ENCODE measurements around the gene PODXL2.

PODXL2 gene

GRCh38 chr3:127606086-127606805, 22.7 kb upstream of the PODXL2 start:
- H3K4me3 ChIP-seq (ENCODE audit: low read depth, low read length) = no peak overlapping the region
- DNase-seq (ENCODE audit: low read depth) = no peak
- TF ChIP-seq, protein P1, sequence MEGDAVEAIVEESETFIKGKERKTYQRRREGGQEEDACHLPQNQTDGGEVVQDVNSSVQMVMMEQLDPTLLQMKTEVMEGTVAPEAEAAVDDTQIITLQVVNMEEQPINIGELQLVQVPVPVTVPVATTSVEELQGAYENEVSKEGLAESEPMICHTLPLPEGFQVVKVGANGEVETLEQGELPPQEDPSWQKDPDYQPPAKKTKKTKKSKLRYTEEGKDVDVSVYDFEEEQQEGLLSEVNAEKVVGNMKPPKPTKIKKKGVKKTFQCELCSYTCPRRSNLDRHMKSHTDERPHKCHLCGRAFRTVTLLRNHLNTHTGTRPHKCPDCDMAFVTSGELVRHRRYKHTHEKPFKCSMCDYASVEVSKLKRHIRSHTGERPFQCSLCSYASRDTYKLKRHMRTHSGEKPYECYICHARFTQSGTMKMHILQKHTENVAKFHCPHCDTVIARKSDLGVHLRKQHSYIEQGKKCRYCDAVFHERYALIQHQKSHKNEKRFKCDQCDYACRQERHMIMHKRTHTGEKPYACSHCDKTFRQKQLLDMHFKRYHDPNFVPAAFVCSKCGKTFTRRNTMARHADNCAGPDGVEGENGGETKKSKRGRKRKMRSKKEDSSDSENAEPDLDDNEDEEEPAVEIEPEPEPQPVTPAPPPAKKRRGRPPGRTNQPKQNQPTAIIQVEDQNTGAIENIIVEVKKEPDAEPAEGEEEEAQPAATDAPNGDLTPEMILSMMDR (IDR thresholded peaks at IDR 0.05; ENCODE audit: insufficient read depth, low read depth, low read length, missing control alignments) = no peak

GRCh38 chr3:127606981-127607595, 21.9 kb upstream of the PODXL2 start:
- H3K4me3 ChIP-seq (ENCODE audit: low read depth, low read length) = no peak overlapping the region
- TF ChIP-seq, protein P1 (IDR thresholded peaks at IDR 0.05; ENCODE audit: insufficient read depth, low read depth, low read length, missing control alignments) = no peak
- no peak for DNase-seq (ENCODE audit: low read depth)

DNA sequence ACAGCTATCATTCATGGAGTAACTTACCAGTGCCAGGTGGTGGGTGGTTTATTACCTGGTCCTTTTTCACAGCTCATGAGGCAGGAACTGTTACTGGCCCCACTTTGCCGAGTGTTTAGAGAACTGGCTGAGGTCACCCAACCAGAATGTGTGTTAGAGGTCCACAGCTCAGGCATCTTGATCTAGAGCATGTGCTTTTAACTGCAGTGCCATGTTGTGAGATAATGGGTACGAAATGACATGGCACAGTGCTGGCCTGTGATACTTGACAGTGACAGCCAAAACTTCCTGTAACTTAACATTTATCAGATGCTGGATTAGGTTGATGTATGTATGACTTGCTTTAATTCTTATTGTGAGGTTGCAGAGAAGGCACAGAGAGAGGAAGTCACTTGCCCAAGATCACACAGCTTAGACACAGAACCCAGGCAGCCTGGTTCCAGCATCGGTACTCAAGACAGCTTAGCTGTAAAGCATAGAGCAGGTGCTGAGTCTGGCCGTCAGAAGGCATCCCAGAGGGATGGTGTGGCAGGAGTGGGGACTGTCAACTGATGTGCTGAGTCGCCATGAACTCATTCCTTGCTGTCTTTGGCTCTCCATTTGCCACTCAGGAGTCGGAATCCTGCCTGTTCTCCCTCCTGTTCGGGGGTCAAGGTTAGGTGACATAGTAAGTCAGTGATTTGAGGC, 21.2 kb upstream of the PODXL2 start:
- H3K4me3 ChIP-seq (ENCODE audit: low read depth, low read length) = no peak overlapping the region
- TF ChIP-seq, protein P1 (IDR thresholded peaks at IDR 0.05; ENCODE audit: insufficient read depth, low read depth, low read length, missing control alignments) = no peak
- DNase-seq (ENCODE audit: low read depth) = no peak

GRCh38 chr3:127608362-127608718, 20.6 kb upstream of the PODXL2 start:
- H3K4me3 ChIP-seq (ENCODE audit: low read depth, low read length) = no peak overlapping the region
- DNase-seq (ENCODE audit: low read depth) = no peak
- TF ChIP-seq, protein P1 (IDR thresholded peaks at IDR 0.05; ENCODE audit: insufficient read depth, low read depth, low read length, missing control alignments) = no peak

DNA sequence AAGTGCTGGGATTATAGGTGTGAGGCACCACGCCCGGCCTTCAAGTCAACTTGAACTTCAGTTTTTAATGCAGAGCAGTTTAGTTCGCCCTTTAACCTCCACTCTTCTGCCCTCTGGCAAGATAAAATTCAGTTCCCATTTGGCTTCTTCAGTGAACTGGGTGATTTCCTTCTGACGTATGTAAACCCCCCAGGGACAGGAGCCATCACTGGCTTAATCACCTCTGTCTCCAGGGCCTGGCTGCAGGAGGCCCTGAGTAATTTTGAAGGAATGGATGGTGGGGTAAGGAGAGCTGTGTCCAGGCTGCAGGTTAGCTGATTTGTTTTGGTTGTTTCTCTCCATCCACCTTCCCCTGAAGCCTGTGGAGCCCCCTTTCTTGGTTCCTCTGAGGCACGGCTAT, 18.9 kb upstream of the PODXL2 start:
- TF ChIP-seq, protein P1 (IDR thresholded peaks at IDR 0.05; ENCODE audit: insufficient read depth, low read depth, low read length, missing control alignments) = no peak
- no peak for DNase-seq (ENCODE audit: low read depth)

DNA sequence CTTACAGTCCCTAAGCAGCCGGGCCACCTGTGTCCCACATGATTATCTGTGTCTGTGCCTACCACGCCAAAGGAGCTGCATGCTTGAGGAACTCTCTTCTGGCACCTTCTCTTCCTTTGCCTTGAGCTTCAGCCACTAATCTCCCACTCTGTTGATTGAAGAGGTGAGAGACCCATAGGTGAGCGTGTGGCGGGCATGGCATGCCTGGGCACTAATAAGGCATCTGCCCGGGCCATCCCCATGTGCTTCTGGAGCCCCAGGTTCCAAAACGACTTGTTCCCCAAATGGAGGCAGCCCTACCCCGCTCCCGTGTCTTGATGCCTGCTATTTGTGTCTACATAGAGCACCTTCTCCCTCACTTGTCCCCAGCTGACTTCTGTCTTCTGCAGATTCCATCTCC, 17.7 kb upstream of the PODXL2 start:
- no peak overlapping the region for H3K4me3 ChIP-seq (ENCODE audit: low read depth, low read length)
- TF ChIP-seq, protein P1 (IDR thresholded peaks at IDR 0.05; ENCODE audit: insufficient read depth, low read depth, low read length, missing control alignments) = no peak
- no peak for DNase-seq (ENCODE audit: low read depth)

More for the DNA sequence above, 18.9 kb upstream of the PODXL2 start:
- H3K4me3 ChIP-seq (ENCODE audit: low read depth, low read length) = no peak overlapping the region
